Measurements from ENCODE around the gene NMT1.
"Not testable (repeated sequence)": the region's sequence is repeated elsewhere in the genome, so short reads cannot be mapped to it uniquely, and the experiment has no call there.

Gene NMT1

GRCh38 chr17:45038728-45039634, 22.1 kb upstream of the NMT1 start:
- DNase-seq, result no peak

GRCh38 chr17:45040459-45040858, 20.7 kb upstream of the NMT1 start:
- no peak for DNase-seq

GRCh38 chr17:45042346-45043120, 18.6 kb upstream of the NMT1 start:
- DNase-seq, result no peak

DNA sequence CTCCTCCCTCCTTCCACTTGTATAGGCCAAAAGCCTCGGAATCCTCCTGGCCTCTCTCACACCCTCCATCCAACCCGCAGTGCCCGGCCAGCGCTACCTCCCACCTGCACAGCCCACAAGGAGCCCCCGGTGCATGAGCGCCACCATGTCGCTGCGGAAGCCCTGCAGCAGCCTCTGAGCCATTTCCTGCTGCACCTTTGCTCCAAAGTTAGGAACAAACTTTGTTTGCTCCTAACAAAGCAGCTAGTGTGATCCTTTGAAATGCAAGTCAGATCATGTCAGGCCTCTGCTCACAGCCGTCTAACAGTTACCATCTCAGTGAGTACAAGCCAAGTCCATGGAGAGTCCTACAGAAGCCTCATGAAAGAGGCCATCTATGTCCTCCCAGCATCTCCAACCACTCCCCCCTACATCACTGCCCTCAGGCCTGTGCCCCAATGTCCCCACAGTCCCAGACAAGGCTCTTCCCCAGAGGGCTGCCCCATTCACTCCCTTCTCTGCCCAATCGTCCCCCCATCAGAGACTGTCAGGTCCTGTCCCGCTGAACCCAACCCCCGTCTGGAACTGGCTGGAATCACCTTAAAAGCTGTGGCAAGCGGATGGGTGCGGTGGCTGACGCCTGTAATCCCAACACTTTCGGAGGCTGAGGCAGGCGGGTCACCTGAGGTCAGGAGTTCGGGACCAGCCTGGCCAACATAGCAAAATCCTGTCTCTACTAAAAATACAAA, 17.1 kb upstream of the NMT1 start:
- DNase-seq, result no peak

- DNase-seq, result no peak
These were observed 14.5 kb upstream of the NMT1 start for GRCh38 chr17:45046537-45047125.

DNA sequence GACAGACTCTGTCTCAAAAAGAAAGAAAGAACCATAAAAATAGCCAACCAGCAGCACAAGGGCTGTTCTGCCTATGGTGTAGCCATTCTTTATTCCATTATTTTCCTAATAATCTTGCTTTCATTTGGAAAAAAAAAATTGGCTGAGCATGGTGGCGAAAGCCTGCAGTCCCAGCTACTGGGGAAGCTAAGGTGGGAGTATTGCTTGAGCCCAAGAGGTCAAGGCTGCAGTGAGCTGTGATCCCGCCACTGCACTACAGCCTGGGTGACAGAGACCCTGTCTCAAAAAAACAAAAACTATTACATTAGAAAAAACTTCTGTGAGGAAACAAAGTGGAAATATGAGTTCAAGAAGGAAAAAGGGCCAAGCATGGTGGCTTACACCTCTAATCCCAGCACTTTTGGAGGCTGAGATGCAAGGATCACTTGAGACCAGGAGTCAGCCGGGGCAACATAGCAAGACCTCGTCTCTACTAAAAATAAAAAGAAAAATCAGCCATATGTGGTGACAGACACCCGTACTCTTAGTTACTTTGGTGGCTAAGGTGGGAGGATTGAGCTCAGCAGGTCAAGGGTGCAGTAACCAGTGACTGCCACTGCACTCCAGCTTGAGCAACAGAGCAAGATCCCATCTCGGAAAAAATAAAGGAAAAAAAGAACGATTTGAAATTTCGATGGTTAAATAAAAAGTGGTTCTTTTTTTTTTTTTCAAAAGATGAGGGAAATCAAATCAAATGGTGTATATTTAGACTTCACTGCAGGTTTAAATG, 12.1 kb upstream of the NMT1 start:
- DNase-seq, result no peak

DNA sequence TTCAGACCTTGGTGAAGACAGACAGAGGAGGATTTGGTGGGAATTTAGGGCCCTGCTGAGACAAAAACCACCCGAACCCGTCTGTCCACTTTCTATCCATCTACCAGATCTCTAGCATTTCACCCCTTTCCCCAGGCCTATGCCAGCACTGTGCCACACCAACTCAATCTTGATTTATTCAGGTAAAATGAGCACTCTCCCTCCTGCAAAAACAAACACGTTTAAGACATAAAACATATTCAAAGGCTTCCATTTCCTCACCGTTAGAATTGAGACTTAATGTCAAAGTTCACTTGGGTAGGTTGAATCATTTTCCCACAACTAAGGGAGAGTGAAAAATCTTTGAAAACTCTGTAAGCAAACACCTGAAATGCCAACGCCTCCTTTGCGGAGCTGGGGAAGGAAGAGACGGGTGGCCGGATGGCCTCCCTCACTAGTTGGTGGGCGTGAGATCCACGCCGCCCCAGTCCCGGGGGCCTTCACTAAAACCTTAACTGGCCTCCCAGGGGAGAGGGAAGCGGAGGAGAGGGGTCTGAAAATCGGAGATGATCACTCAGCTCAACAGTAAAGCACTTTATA, 10.5 kb upstream of the NMT1 start:
- peak; percentile 28 for DNase-seq

- DNase-seq, result peak; percentile 86
These were observed 9.9 kb upstream of the NMT1 start, which contains the start of gene DCAKD for GRCh38 chr17:45051060-45051719. Gene DCAKD (minus strand): TSS chr17:45051632. CDS start chr17:45034885, 16,747 bp downstream.

DNA sequence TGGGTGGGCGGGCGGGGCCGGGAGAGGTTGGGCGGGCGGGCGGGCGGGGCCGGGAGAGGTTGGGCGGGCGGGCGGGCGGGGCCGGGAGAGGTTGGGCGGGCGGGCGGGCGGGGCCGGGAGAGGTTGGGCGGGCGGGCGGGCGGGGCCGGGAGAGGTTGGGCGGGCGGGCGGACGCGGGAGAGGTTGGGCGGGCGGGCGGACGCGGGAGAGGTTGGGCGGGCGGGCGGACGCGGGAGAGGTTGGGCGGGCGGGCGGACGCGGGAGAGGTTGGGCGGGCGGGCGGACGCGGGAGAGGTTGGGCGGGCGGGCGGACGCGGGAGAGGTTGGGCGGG, 9.4 kb upstream of the NMT1 start:
- DNase-seq, result not testable (repeated sequence)

DNA sequence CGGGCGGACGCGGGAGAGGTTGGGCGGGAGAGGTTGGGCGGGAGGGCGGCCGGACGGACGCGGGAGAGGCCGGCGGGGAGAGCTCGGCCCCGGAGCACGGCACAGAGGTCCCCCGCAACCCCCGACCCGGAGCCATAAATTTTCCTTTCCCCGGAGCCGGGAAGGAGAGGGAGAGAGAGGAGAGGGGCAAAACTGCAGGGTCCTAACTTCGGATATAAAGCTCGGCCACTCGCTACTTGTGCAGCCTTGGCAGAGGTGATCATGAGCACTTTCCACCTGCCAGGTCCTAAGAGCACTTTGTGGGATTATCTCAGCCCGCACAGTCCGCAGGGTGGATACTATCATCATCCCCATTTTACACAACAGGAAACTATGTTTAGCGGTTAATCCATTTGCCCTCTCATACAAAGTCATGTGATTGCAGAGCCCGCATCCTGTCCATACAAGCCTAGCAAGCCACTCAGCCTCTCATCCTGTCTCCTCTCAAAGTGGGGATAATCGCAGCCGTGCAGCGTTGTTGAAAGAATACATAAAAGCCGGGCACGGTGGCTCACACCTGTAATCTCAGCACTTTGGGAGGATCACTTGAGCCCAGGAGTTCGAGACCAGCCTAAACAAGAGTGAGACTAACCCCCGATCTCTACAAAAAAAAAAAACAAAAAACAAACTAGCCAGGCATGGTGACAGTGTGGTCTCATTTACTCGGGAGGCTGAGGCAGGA, 8.9 kb upstream of the NMT1 start:
- DNase-seq, result peak; percentile 9

- DNase-seq, result no peak
These were observed 728 bp upstream of the NMT1 start for GRCh38 chr17:45060382-45060796.

- DNase-seq, result no peak
These were observed 589 bp downstream of the NMT1 start for GRCh38 chr17:45061606-45062205.

GRCh38 chr17:45063198-45063597, 2.1 kb downstream of the NMT1 start:
- no peak for DNase-seq

- no peak for DNase-seq
These were observed 6.5 kb downstream of the NMT1 start for GRCh38 chr17:45067637-45068036.

DNA sequence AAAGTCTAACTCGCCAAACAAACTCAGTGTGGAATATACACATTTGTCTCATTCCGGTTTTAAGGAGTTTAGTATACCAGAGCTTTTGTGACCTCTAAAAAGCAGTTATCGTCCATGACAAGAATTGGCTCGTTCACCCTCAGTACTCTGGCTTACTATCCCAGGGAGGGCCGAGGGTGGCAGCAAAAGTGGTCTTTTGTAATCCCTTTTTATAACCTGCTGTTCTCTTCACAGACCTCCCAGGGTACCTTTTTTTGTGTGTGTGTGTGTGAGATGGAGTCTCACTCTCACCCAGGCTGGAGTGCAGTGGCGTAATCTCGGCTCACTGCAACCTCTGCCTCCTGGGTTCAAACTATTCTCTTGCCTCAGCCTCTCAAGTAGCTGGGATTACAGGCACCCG, 8.9 kb downstream of the NMT1 start:
- no peak for DNase-seq

DNA sequence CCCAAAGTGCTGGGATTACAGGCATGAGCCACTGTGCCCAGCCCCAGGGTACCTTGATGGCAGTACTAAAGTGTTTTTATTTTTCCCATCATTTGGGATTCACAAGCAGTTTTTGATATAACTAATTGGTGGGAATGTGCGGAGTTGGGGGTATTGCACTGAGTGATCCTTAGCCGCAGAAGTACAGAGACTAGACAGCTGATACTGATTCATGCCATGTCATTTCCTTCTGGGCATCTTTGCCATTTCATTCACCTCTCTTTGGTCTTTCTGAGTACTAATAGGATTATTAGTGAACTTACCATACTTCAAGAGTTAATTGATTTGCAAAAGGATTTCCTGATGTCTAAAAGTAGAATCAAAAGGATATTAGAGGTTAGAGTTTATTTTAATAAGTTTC, 9.7 kb downstream of the NMT1 start:
- no peak for DNase-seq

DNA sequence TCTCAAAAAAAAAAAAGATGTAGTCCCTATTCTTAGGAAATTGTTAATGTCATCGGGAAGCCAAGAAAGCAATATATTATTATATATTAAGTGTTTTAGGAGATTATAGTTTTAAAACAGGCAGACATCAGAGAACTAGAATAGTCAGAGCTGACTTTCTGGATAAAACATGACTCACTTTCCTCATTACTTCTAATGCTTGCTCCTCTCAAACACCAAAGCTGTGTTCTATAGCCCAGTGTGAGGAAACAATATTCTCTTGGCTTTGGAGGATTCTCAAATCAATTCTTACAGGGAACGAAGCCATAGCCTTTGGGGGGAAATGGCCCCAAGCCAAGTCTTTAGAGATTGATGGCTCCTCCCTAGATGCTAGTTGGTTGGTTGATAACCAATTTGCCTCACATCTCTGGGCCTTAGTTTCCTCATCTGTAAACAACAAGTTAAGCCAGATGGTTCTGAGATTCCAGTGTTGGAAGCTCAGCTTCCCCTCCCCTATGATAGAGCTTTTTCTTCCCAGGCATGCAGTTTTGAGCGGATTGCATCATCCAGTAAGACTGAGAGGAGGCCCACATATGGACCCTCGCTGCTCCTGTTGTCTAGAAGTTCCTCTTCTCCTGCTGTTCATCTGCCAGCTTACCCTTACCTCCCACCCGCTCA, 12.4 kb downstream of the NMT1 start:
- DNase-seq, result no peak

DNA sequence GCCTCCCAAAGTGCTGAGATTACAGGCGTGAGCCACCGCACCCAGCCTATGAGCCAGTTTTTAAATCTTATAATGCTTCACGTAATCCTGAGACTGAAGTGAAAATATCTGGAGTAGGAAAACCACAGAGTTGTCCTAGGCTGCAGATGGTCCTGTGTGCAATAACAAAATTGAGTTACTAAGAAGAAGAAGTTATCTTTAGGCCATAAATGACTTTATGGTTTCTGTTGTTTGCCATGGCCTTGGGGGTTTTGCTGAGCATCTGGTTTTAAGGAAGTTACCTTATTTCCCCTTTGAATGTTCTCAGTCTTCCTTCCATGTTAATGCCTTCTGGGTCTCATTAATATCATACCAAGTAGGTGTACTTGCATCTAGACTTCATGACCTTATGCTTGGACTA, 16.5 kb downstream of the NMT1 start:
- no peak for DNase-seq

GRCh38 chr17:45081047-45081703, 20.1 kb downstream of the NMT1 start:
- DNase-seq, result no peak

Measured in stimulated activated CD4-positive, alpha-beta T cell treated with anti-CD3 and anti-CD28 coated beads, Interleukin-12 subunit alpha, Interleukin-12 subunit beta, amount 100 ng/mL, for 4 hours (primary cell).